HepG2 (cell line): Measurements from ENCODE around the gene QRICH2. TPM values are rescaled to one million over a fixed set of nuclear protein-coding genes. Genes with fewer than 3 reads are reported as not detected.
A peak's percentile ranks its signal among the peaks of the same experiment; 100 is the strongest.

Experiments used
- AKAP8 ChIP-seq: sonication (generic); formaldehyde crosslinking; IDR thresholded peaks from 2 replicates; pipeline ENCODE4 v1.5.1; 2020; ENCODE audit warnings: mild to moderate bottlenecking, missing genetic modification reagents
- CBX1 ChIP-seq: IDR thresholded peaks from one replicate; pipeline ENCODE4 v1.6.1; 2016; ENCODE audit warnings: antibody characterized with exemption, low read depth
- FOXA3 ChIP-seq: IDR thresholded peaks from 2 replicates; pipeline ENCODE4 v1.6.1; 2016; ENCODE audit warnings: missing genetic modification reagents, missing compliant biosample characterization
- HMGXB4 ChIP-seq, 2 experiments: sonication (generic) in 1 of 2; formaldehyde crosslinking in 1 of 2; IDR thresholded peaks; 2 replicates each; pipeline versions ENCODE4 v1.4.0 to v1.6.1; 2018 to 2020; ENCODE audit warnings: missing genetic modification reagents in 2 of 2, borderline replicate concordance in 1 of 2, low read depth in 1 of 2, mild to moderate bottlenecking in 1 of 2, missing biosample characterization in 1 of 2
- HNRNPLL ChIP-seq: fragments of 200-400 bp; formaldehyde crosslinking; IDR thresholded peaks from 2 replicates; pipeline ENCODE4 v1.6.1; 2017; ENCODE audit warnings: mild to moderate bottlenecking, low read depth, low read length; ENCODE audit not compliant: poor library complexity, severe bottlenecking
- ISX ChIP-seq: sonication (generic); formaldehyde crosslinking; conservative IDR thresholded peaks from 2 replicates; pipeline ENCODE4 v1.5.0; 2020; ENCODE audit warnings: missing genetic modification reagents
- NR0B2 ChIP-seq: sonication (generic); formaldehyde crosslinking; IDR thresholded peaks from 2 replicates; pipeline ENCODE4 v1.4.0; 2020; ENCODE audit warnings: mild to moderate bottlenecking, missing genetic modification reagents
- PBX2 ChIP-seq: IDR thresholded peaks from 2 replicates; pipeline ENCODE4 v1.6.1; 2016; ENCODE audit warnings: control low read depth
- POLR2AphosphoS2 ChIP-seq: IDR thresholded peaks from 2 replicates; pipeline ENCODE4 v1.6.1; 2011; ENCODE audit warnings: low read depth, low read length, improper control_type of control experiment
- SNAPC5 ChIP-seq: sonication (generic); formaldehyde crosslinking; IDR thresholded peaks from 2 replicates; pipeline ENCODE4 v1.8.1; 2023; ENCODE audit warnings: mild to moderate bottlenecking, missing genetic modification reagents, borderline replicate concordance
- SP140L ChIP-seq: sonication (generic); formaldehyde crosslinking; IDR thresholded peaks from 2 replicates; pipeline ENCODE4 v1.4.0; 2020; ENCODE audit warnings: missing genetic modification reagents, borderline replicate concordance
- TBP ChIP-seq: sonication (generic); formaldehyde crosslinking; IDR thresholded peaks from 2 replicates; pipeline ENCODE4 v1.5.0; 2020; ENCODE audit warnings: missing genetic modification reagents
- TFE3 ChIP-seq: IDR thresholded peaks from 2 replicates; pipeline ENCODE4 v1.6.1; 2016
- XBP1 ChIP-seq: sonication (generic); formaldehyde crosslinking; IDR thresholded peaks from 2 replicates; pipeline ENCODE4 v1.5.0; 2020; ENCODE audit warnings: missing genetic modification reagents
- ZNF142 ChIP-seq: sonication (generic); formaldehyde crosslinking; IDR thresholded peaks from 2 replicates; pipeline ENCODE4 v1.4.0; 2020; ENCODE audit warnings: missing genetic modification reagents
- ZNF225 ChIP-seq: sonication (generic); formaldehyde crosslinking; IDR thresholded peaks from 2 replicates; pipeline ENCODE4 v1.4.0; 2020; ENCODE audit warnings: mild to moderate bottlenecking, missing genetic modification reagents
- ZNF775 ChIP-seq: sonication (generic); formaldehyde crosslinking; IDR thresholded peaks from 2 replicates; pipeline ENCODE4 v1.4.0; 2020; ENCODE audit warnings: missing genetic modification reagents, mild to moderate bottlenecking, moderate library complexity, borderline replicate concordance
- polyA plus RNA-seq, 8 experiments: library from polyadenylated mRNA; depleted of rRNA in 3 of 8; stranded (reverse) in 7 of 8; unstranded in 1 of 8; fragments of >200 nt; fragmentation: Illumina TruSeq in 4 of 8; extraction: Trizol in 4 of 8; gene quantifications; 2 replicates each; pipeline versions ENCODE4 v1.2.1 to v1.2.3, GENCODE V29; 2011 to 2016; ENCODE audit warnings: low read depth in 4 of 8, missing spikeins in 1 of 8, mixed read lengths in 1 of 8; ENCODE audit not compliant: insufficient read depth in 1 of 8
- total RNA-seq, 5 experiments: library from RNA; depleted of rRNA; stranded (reverse); fragments of >200 nt; fragmentation: Illumina TruSeq; extraction: Trizol; gene quantifications; 2 replicates each; pipeline ENCODE4 v1.2.3, GENCODE V29; 2016; ENCODE audit warnings: low read depth in 1 of 5

Gene QRICH2
- total and polyA plus RNA-seq, 2 of the 13 experiments (the other 11 are each of a cell fraction or from before 2014, with no cell fraction given), result 3.7 to 5.7 TPM

GRCh38 chr17:76252040-76252954, 55.8 kb downstream of the QRICH2 start (continued):
- TF ChIP-seq ZNF142 (CRISPR knock-in tag) (no peak), AKAP8 (CRISPR knock-in tag) (0 out of 2 replicates have a peak, but pooled peaks have one; percentile 54), ZNF225 (CRISPR knock-in tag) (0 out of 2 replicates have a peak, but pooled peaks have one; percentile 43), ISX (CRISPR knock-in tag) (no peak), HMGXB4 (CRISPR knock-in tag; IDR thresholded peaks at IDR 0.05; ENCODE audit: borderline replicate concordance in 1 of 2, low read depth in 1 of 2) (peak; percentile 21 to 23; a peak in 2 of 4 replicates), ZNF775 (CRISPR knock-in tag) (0 out of 2 replicates have a peak, but pooled peaks have one; percentile 34), PBX2 (no peak), POLR2AphosphoS2 (no peak), FOXA3 (CRISPR knock-in tag) (peak; percentile 96), SP140L (CRISPR knock-in tag) (no peak), XBP1 (CRISPR knock-in tag) (no peak), CBX1 (no peak), TFE3 (CRISPR knock-in tag) (peak; percentile 80), NR0B2 (CRISPR knock-in tag) (no peak), TBP (CRISPR knock-in tag) (no peak), HNRNPLL (no peak), SNAPC5 (CRISPR knock-in tag) (no peak)
